Fibroblast of skin of left biceps (primary cell): ENCODE results near the gene PREX1.

Source experiments
- DNase-seq, 2 experiments: peaks; one replicate each; pipeline ENCODE4 v3.0.0-alpha.2; 2013; ENCODE audit warnings: low read depth in 2 of 2

The PREX1 gene

DNA sequence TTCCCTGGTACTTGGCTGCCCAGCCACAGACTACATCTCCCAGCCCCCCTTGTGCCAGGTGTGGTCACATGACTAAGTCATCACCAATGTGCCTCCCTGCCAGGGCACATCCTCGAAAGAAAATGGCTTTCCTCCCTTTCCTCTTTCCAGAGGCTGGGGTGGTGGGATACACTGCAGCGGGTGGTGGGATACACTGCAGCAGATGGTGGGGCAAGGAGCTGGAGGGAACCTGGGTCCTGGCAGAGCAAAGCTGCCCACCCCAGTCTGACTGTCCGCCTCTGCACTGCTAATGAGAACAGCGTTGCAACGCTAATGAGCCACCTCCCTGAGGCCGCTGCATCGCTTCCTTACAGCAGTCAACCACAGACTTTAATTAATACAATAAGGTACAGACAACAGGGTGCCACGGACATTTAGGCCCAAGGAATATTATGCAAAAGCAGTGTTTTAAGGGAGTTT lies 125.3 kb downstream of the PREX1 start:
- DNase-seq, result no peak

- no peak for DNase-seq
These were observed 126.1 kb downstream of the PREX1 start for GRCh38 chr20:48701702-48702101.

- DNase-seq, result no peak
These were observed 129.1 kb downstream of the PREX1 start for GRCh38 chr20:48698507-48699267.

GRCh38 chr20:48697845-48698491 lies 129.8 kb downstream of the PREX1 start:
- peak; percentile 53 to 55 for DNase-seq

- no peak for DNase-seq
These were observed 131.1 kb downstream of the PREX1 start for GRCh38 chr20:48696671-48697070.

DNA sequence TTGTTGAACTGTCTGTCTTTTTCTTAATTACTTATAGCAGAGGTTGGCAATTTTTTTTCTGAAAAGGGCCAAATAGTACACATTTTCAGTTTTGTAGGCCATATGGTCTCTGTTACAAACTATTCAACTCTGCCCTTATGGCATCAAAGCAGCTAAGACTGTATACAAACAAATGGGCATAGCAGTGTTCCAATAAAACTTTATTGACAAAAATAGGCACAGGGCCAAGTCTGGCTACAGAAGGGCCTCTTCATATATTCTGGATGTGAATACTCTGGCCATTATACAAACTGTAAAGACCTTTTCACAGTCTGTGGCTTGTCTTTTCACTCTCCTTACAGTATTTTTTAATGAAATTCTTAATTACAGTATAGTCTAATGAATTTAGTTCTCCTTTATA lies 132.1 kb downstream of the PREX1 start:
- DNase-seq, result no peak

- no peak for DNase-seq
These were observed 132.5 kb downstream of the PREX1 start for GRCh38 chr20:48695255-48695654.

DNA sequence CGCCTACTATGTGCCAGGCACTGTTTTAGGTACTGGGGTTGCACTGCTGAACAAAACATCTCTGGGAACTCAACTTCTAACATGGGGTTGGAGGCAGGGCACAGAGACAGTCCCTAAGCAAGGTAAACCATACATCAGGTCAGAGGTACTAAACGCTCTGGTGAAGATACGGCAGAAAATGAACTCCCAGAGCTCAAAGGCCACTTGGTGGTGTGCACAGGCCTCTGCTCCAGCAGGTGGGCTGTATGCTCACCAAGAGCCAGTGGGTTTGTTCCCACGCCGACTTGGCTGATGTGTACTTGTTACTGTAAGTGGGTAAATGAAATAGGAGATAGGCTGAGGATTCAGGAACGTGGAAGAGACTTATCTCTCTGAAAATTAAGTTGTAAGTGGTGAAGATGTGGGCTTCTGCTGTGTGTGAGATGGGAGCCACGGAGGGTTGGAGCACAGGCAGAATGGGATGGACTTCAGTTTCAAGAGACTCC lies 133.4 kb downstream of the PREX1 start:
- DNase-seq, result no peak

DNA sequence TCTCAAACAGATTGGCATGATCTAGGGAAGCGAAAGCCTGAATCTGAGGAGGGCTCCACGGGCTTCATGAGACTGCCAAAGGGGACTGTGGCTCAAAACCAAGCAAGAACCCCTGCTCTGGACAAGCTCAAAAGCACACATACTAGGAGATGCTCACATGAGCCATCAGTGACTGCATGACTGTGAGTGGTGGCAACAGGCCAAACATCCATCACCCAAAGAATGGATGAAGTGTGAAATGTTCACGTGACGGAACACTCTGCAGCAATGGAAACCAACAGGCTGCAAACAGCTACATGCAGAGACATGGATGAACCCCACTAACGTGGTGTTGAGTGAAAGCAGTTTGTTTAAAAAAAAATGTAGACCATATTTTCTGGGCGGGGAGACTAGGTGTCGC lies 136.3 kb downstream of the PREX1 start:
- no peak for DNase-seq

GRCh38 chr20:48690888-48691287 lies 136.9 kb downstream of the PREX1 start:
- no peak for DNase-seq

DNA sequence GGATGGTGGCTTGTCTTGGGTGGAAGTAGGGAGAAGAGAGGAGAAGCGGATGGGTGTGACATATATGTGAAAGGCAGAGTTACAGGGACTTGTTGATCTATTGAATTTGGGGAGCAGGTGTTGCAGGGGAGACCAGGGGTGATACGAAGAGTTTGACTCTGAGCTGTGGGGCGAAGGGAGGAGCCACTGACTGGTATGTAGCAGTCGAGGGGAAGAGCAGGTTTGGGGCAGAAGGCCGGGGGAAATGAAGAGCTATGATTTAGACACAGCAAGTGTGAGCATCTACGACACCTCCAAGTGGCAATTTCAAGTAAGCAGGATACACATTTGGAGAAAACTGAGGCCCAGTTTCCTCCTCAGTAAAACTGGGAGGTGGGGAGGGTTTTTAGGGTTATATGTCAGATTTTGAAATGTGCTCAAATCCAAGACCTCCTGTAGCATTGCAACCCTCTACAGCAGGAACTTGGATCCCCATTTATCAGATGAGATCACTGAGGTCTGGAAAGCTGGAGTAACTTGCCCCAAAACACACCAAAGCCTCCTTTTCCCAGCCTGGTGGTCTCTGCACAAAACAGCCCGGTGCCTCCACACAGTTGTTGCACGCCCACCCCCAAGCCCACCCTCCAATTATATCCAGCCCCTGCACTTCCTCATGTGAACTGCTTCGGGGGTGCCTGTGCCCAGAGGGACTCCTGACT lies 137.8 kb downstream of the PREX1 start:
- no peak for DNase-seq

DNA sequence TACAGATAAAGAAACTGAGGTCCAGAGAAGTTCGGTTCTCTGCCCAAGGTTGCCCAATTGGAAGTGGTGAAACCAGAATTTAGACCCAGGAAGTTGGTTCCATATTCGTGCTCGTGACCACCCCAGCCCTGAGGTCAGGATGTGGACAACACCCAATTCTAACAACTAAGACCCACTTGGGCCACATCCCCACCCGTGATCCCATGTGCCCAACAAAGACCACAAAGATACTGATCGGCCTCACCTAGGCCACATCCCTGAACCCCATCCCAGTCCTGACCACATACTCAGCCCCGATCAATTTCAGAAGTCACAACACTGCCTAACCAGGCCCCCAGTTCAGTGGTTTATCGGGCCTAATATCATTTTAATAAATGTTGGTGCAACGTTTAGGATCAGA lies 138.4 kb downstream of the PREX1 start:
- no peak for DNase-seq

GRCh38 chr20:48688579-48688978 lies 139.2 kb downstream of the PREX1 start:
- DNase-seq, result no peak

DNA sequence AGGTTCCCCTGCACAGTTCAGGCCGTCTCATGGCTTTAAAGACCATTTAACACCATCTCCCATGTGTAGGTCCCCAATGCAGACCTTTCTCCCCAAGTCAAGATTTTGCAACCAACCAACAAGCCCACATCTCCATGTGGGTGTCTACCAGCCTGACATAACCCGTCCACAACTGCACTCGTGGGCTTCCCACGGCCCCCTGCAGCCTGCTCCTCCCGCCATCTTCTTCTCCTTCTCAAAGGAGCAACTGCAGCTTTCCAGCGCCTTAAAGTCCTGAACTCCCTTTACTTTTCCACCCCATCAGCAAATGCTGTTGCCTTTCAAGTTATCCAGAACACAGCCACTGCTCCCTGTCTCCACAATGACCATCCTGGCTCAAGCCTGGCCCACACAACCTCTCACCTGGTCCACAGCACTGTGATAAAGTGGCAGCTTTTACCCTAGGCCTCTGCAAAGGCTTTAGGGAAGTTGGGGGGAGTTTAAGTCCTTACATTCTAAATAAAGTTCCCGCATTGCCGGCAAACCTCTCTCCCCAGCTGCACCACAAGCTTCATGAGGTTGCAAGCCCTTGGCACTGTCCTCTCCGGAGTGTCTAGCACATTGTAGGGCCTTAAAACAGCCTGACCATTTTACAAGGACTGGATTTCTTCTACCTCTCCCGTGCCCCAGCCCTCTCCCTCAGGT lies 140.5 kb downstream of the PREX1 start:
- DNase-seq, result no peak

DNA sequence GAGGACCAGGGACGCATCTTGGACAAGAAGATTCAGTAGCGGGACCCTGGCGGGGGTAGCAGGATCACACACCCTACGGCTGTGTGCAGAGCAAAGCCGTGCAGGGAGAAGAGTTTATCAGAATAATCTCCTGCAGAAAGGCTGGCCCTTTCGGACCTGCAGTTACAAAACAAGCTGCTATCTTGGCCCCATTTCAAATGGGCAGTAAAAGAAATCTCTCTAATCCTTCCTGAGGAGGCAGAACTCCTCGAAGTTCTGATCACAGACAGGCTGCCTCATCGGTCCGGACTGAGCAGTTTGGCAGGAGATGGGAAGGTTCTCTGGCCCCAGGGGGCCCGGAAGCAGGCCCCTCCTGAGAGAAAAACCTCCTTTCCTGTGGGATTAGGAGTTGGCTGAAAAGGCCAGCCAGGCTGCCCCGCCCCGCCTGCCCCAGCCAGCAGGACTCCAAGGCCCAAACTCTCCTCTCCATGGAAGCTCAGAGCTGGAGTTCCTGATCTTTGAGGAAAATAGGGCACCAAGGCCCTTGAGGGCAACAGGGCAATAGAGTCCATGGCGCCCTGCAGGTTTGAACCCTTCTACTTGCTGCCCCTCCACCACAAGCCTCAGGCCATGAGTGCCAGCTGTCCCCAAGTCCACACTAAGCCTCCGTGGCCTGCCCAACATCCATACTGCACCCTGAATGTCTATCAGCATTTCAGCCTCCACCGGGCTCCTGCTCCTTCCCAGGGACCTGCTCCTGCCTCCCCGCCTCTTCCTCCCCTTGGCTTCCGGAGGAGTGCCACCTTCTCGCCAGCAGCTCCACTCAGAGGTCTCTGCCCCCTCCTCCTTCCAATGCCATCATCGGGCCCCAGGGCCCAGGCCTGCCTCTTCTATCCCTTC lies 141.3 kb downstream of the PREX1 start:
- DNase-seq, result no peak

DNA sequence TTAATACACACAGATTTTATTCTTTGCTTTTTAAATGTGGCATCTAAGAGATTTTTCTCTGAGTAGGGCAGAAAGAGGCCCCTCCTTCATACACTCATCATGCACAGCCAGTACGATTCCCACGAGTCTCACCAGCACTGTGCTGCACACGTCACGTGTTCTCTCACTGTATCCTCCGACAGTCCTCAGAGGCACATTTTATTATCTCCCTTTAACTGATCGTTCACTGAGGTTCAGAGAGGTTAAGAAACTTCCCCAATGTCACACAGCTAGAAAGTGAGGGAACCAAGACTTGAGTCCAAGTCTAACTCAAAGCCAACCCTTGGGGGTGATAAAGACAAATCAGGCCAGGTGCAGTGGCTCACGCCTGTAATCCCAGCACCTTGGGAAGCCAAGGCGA lies 142.5 kb downstream of the PREX1 start:
- no peak for DNase-seq

DNA sequence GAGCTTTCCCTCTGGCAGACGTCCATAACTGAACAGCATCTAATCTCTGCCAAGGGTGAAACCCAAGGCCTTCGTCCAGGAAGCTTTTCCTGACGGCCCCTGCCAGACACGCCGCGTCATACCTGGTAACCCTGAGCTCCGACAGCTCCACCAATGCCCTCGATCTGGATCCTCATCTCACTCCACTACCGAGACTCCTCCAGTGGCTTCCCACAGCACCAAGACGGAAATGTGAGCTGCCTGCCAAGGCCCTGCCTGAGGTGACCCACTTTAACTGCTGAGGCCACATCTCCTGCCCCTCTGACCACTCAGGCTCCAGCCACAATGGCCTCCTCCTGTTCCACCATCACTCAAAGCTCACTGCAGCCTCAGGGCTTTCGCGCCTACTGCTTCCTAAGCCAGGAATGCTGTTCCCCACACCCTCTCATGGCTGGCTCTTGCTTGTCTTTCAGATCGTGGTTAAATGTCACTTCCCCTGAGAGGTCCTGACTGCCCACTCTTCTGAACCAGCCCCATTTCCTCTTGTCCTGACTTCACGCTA lies 143.2 kb downstream of the PREX1 start:
- no peak for DNase-seq

- DNase-seq, result no peak
These were observed 144.2 kb downstream of the PREX1 start for GRCh38 chr20:48683467-48684175.

DNA sequence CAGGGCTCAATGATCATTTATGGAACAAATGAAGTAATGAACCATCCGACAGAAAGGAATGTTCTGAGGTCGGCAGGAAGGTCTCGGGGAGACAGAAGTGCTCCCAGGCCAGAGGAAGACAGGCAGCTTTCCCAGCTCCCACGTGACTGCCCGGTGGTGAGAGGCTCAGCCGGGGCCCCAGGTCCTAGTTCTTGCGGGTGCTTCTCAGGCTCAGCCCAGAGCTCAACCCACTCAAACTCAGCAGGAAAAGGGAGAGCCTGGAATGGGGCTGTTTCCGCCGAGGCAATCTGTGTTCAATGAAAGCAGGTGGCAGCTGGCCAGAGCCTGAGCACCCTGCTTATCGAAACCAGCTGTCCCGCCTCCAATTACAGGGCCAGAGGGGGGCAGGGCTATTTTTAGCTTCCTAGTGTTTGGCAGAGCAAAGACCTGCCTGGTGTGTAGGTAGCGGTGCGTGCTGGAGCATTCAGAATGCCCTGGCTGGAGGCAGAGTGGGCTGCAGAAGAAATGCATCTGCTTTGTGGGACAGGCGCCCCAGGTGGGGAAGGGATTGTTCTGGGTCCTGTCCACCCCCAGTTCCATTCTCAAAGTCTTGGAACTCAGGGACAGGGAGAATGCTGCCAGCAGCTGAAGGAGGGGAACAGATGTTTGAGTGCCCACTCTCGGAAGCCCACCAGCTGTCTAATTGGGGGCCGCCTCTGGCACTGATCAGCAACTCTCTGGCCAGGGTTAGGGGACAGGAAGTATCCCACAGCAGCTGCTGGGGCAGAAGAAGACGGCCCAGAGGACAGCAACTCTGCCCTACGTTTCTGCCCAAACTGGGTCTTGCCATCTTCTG lies 145.1 kb downstream of the PREX1 start:
- peak; percentile 97 to 98 for DNase-seq
